ENCODE results near the gene MYO3B. TPM values are rescaled to one million over a fixed set of nuclear protein-coding genes. Genes with fewer than 3 reads are reported as not detected.

MYO3B gene
- total RNA-seq, 2 donors from 2014 or later: 0.09 to 0.74 TPM

DNA sequence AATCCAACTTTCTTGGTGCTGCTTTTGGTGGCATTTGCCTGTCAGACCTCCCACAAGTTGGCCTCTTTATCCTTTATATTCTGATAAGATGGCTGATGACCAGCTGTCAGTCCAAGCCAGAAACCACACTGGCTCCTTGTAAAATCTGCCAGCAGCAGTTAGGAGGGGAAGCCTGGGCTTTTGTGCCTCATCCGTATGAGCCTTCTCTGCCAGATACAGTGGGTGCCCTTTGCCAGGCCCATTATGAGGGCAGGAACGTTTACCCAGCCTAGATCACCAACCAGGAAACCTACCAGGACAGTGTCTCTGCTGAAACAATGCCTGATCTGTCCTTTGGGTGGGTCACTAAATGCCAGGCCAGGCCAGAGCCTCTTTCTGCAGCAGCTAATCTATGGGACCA, 334.3 kb downstream of the MYO3B start:
- Histone ChIP-seq H3K9me3 (no peaks in the 10 kb centered on the region), H3K27me3 (replicated peaks; ENCODE audit: insufficient read depth) (no peaks in the 10 kb centered on the region), H3K27ac (peak overlapping the region in 1 of 2 donors; percentile 10), H3K4me1 (replicated peaks) (no peaks in the 10 kb centered on the region), H3K36me3 (no peaks in the 10 kb centered on the region), H3K4me3 (no peak overlapping the region)
- DNase-seq (ENCODE audit: low spot score): peak; percentile 20
- 40% methylated on average over 2 of the region's 2 CpGs for WGBS
- intact Hi-C loops (cut with DNase I): no loop called here
- no peak for TF ChIP-seq POLR2AphosphoS5 (IDR thresholded peaks at IDR 0.05)
- no peak for TF ChIP-seq POLR2A (IDR thresholded peaks at IDR 0.05)
- no peak for TF ChIP-seq CTCF (IDR thresholded peaks at IDR 0.05)

GRCh38 chr2:170514140-170514539, 336.2 kb downstream of the MYO3B start:
- TF ChIP-seq POLR2AphosphoS5 (IDR thresholded peaks at IDR 0.05): no peak
- no peak for TF ChIP-seq POLR2A (IDR thresholded peaks at IDR 0.05)
- no peak for TF ChIP-seq CTCF (IDR thresholded peaks at IDR 0.05)
- DNase-seq (ENCODE audit: low spot score): no peak
- WGBS: 65% methylated on average over 5 of the region's 5 CpGs
- Histone ChIP-seq H3K27me3 (replicated peaks; ENCODE audit: insufficient read depth) (no peaks in the 10 kb centered on the region), H3K27ac (no peak overlapping the region), H3K9me3 (no peaks in the 10 kb centered on the region), H3K36me3 (no peaks in the 10 kb centered on the region), H3K4me3 (no peak overlapping the region), H3K4me1 (replicated peaks) (no peaks in the 10 kb centered on the region)
- intact Hi-C loops (cut with DNase I): no loop called here

DNA sequence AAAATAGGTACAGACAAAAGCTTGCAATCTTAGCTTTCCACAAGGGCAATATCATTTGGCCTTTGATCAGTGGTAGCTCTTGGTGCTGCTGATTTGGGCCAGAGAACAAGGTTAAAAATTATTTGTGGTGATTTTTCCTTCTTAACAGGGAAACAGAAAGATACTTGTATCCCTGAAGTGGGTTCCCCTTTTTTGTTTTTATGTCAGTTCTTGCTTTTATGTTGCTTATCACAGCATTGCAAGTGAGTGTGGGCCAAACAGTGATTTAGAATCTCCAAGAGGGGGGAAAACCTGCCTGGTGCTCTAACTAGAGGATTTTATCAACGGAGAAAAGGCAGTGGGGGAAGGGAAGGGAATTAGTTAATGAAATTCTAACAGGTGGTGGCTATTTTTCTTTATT, 339.6 kb downstream of the MYO3B start:
- DNase-seq (ENCODE audit: low spot score): no peak
- Histone ChIP-seq H3K4me3 (no peak overlapping the region), H3K4me1 (replicated peaks) (no peaks in the 10 kb centered on the region), H3K36me3 (no peaks in the 10 kb centered on the region), H3K27ac (no peak overlapping the region), H3K9me3 (no peaks in the 10 kb centered on the region), H3K27me3 (replicated peaks; ENCODE audit: insufficient read depth) (no peaks in the 10 kb centered on the region)
- intact Hi-C loops (cut with DNase I): no loop called here
- WGBS: 70% methylated on average over 1 of the region's 1 CpG
- TF ChIP-seq CTCF (IDR thresholded peaks at IDR 0.05) (no peak), POLR2A (IDR thresholded peaks at IDR 0.05) (no peak), POLR2AphosphoS5 (IDR thresholded peaks at IDR 0.05) (no peak)

DNA sequence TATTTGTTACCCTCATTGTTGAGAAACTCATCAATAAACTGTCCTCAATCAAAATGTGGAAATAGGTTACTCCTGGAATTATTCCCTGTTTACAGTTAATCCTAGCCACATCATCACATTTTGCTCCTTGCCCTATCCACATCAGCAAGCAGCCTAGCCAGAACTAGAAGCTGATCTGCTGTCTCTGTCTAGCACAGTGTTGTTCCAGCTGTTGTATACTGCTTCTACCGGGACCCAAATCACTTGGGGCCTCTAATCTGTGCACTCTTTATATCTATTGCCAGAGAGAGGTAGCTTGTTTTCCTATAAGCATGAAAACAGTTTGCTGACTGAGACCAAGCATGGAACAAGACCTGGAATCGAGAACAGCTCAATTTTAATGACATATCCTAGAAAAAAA, 341.0 kb downstream of the MYO3B start:
- Histone ChIP-seq H3K4me3 (no peak overlapping the region), H3K27me3 (replicated peaks; ENCODE audit: insufficient read depth) (no peaks in the 10 kb centered on the region), H3K9me3 (no peaks in the 10 kb centered on the region), H3K27ac (no peak overlapping the region), H3K36me3 (no peaks in the 10 kb centered on the region), H3K4me1 (replicated peaks) (no peaks in the 10 kb centered on the region)
- intact Hi-C loops (cut with DNase I): no loop called here
- TF ChIP-seq CTCF (IDR thresholded peaks at IDR 0.05) (no peak), POLR2A (IDR thresholded peaks at IDR 0.05) (no peak), POLR2AphosphoS5 (IDR thresholded peaks at IDR 0.05) (no peak)
- 71% methylated on average over 2 of the region's 2 CpGs for WGBS
- no peak for DNase-seq (ENCODE audit: low spot score)

DNA sequence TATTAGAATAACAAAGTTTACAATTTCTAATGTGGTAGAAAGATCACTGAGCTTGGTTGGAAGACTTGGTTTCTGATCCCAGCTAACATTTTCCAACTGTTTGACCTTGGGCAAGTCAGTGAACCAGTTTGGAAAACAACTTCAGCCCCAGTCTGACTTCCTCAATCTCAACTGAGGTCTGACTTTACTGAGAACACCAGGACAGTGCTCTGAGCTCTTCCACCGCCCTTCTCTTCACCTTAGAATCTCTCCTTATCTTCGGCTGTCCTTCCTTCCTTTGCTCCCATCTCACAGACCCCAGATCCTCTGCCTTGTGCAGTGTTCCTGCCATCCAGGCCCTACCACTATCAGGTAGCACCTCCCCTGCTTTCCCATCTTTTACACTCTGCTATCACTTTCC, 343.4 kb downstream of the MYO3B start:
- 96% methylated on average over 2 of the region's 2 CpGs for WGBS
- no peak overlapping the region for H3K4me3 ChIP-seq
- no peaks in the 10 kb centered on the region for H3K27me3 ChIP-seq (replicated peaks; ENCODE audit: insufficient read depth)
- H3K9me3 ChIP-seq: no peaks in the 10 kb centered on the region
- H3K4me1 ChIP-seq (replicated peaks): no peaks in the 10 kb centered on the region
- DNase-seq (ENCODE audit: low spot score): no peak
- TF ChIP-seq POLR2AphosphoS5 (IDR thresholded peaks at IDR 0.05) (no peak), CTCF (IDR thresholded peaks at IDR 0.05) (no peak), POLR2A (IDR thresholded peaks at IDR 0.05) (no peak)
- intact Hi-C loops (cut with DNase I): no loop called here
- no peaks in the 10 kb centered on the region for H3K36me3 ChIP-seq
- H3K27ac ChIP-seq: no peak overlapping the region

Measured in prostate gland (tissue), 2 donors.